ENCODE measurements around the gene FN3K.

- TF ChIP-seq RAD21 (IDR thresholded peaks at IDR 0.05 in 1 of 2, conservative IDR thresholded peaks at IDR 0.05 in 1 of 2; ENCODE audit: low read depth in 2 of 2, low read length in 2 of 2) (no peak), POLR2A (IDR thresholded peaks at IDR 0.05; ENCODE audit: control extremely low read depth in 1 of 2, low read depth in 2 of 2, low read length in 2 of 2) (no peak), EZH2 (IDR thresholded peaks at IDR 0.05; ENCODE audit: low read depth, low read length, severe bottlenecking) (no peak), CTCF (IDR thresholded peaks at IDR 0.05; ENCODE audit: control extremely low read depth in 1 of 3, insufficient read depth in 1 of 3, low read depth in 1 of 3, low read length in 3 of 3) (no peak), USF2 (IDR thresholded peaks at IDR 0.05; ENCODE audit: low read length) (no peak; the same call in 1 of the 2 replicates), MAFK (IDR thresholded peaks at IDR 0.05; ENCODE audit: low read depth, low read length) (no peak), RFX5 (IDR thresholded peaks at IDR 0.05; ENCODE audit: borderline replicate concordance, low read depth, low read length) (no peak), JUN (IDR thresholded peaks at IDR 0.05; ENCODE audit: low read depth, low read length) (no peak), POLR2AphosphoS5 (IDR thresholded peaks at IDR 0.05; ENCODE audit: low read depth, low read length) (no peak), ATF3 (IDR thresholded peaks at IDR 0.05; ENCODE audit: insufficient read depth, low read depth, low read length) (no peak), ATF2 (IDR thresholded peaks at IDR 0.05; ENCODE audit: low read length) (no peak), RNF2 (IDR thresholded peaks at IDR 0.05; ENCODE audit: borderline replicate concordance, low read depth, low read length, missing control alignments, poor library complexity, severe bottlenecking) (no peak), ZNF274 (IDR thresholded peaks at IDR 0.05; ENCODE audit: borderline replicate concordance, extremely low read depth, low read length) (no peak), RXRA (IDR thresholded peaks at IDR 0.05; ENCODE audit: insufficient read depth, low read depth, low read length) (no peak)
These were observed 16.4 kb downstream of the FN3K start, which contains the start of gene TBCD for GRCh38 chr17:82751571-82752370.

All from H1 (cell line).